ENCODE results near the gene MIGA2. TPM values are rescaled to one million over a fixed set of nuclear protein-coding genes. Genes with fewer than 3 reads are reported as not detected.
A peak's percentile ranks its signal among the peaks of the same experiment; 100 is the strongest.
"Not testable (repeated sequence)": the region's sequence is repeated elsewhere in the genome, so short reads cannot be mapped to it uniquely, and the experiment has no call there.

The MIGA2 gene
- total RNA-seq, 2 experiments from 2014 or later, result 53.2 to 56.9 TPM

DNA sequence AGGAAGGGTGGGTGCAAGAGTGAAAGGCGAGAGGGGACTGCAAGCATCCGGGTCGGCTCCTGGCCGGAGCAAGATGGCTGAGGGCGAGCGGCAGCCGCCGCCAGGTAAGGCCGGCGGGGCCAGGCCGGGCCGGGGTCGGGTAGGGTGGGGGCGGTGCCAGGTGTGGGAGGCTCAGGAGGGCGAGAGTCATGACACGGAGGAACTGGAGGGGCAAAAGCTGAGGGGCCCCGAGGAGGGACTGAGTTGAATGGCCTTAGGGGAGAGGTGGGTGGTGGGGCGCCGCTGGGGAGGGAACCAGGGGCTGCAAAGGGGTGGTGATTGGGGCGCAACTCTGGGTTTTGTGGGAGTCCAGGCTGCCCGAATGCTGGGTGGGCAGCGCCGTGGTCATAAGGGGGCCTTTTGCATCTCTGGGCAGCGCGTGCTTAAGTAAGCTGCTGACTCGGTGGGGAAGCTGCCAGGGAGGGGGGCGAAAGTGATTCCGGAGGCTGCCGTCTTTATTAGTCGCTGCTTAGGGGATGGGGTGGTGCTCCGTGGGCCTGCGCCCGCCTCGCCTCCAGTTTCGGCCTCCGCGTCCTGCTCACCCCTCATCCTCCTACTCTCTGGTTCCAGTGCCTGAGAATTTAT, 75.2 kb downstream of the MIGA2 start:
- intact Hi-C loops (cut with DNase I, micrococcal nuclease), result loop anchor here (2.0 kb wide), 3 partner anchors 31 to 83 kb away; partner anchors contain the start of genes DOLPP1 (in 1 of the 2), MIGA2 (in 1 of the 2) and SH3GLB2 (in 1 of the 2)
- Histone ChIP-seq H3K4me1 (ENCODE audit: insufficient read depth, low read length) (peaks cover 34% of the 10 kb centered on the region), H3K9me3 (ENCODE audit: control insufficient read depth in 1 of 2, insufficient read depth in 1 of 2, low read length in 2 of 2) (no peaks in the 10 kb centered on the region), H3K36me3 (ENCODE audit: insufficient read depth, low read length) (peaks cover 2% of the 10 kb centered on the region), H3K27ac (ENCODE audit: low read depth in 1 of 2, low read length in 2 of 2) (peak overlapping the region in 1 of 2 donors; percentile 70), H3K27me3 (ENCODE audit: control insufficient read depth in 1 of 2, insufficient read depth in 2 of 2, low read length in 2 of 2) (no peaks in the 10 kb centered on the region), H3K4me3 (ENCODE audit: low read length) (peak overlapping the region; percentile 93)
- Mint-ChIP-seq H3K27me3 (no peaks in the 10 kb centered on the region), H3K36me3 (ENCODE audit: low read depth) (peaks cover 15% of the 10 kb centered on the region), H3K4me3 (peak overlapping the region; percentile 98), H3K27ac (peak overlapping the region; percentile 92), H3K9me3 (no peaks in the 10 kb centered on the region), H3K4me1 (ENCODE audit: low read depth) (peaks cover 36% of the 10 kb centered on the region)
- ATAC-seq (ENCODE audit: poor library complexity) (no peak), DNase-seq (peak in 7 of 14 experiments; percentile 4 to 51 (median 11))
- POLR2A ChIA-PET, result interaction anchor here (0.9 to 3.0 kb wide), 7 partner anchors 8 to 514 kb away, joined by 3 to 15 read pairs (median 4); partner anchors contain the start of genes DOLPP1, MIGA2, NTMT1 and SH3GLB2
- no peak for TF ChIP-seq CTCF (IDR thresholded peaks at IDR 0.05)
- CTCF ChIA-PET, result interaction anchor here (1.0 to 1.1 kb wide), 2 partner anchors 20 to 28 kb away, joined by 3 read pairs; no protein-coding TSS in a partner anchor

GRCh38 chr9:129112526-129112925, 76.1 kb downstream of the MIGA2 start:
- DNase-seq; H3K27me3 ChIP-seq (ENCODE audit: control insufficient read depth in 1 of 2, insufficient read depth in 2 of 2, low read length in 2 of 2); H3K27me3 Mint-ChIP-seq; H3K9me3 Mint-ChIP-seq; ATAC-seq (ENCODE audit: poor library complexity); intact Hi-C loops (cut with DNase I, micrococcal nuclease); H3K27ac ChIP-seq (ENCODE audit: low read depth in 1 of 2, low read length in 2 of 2); H3K27ac Mint-ChIP-seq; H3K36me3 ChIP-seq (ENCODE audit: insufficient read depth, low read length); H3K9me3 ChIP-seq (ENCODE audit: control insufficient read depth in 1 of 2, insufficient read depth in 1 of 2, low read length in 2 of 2); H3K4me3 ChIP-seq (ENCODE audit: low read length): not testable (repeated sequence)
- CTCF ChIA-PET, result interaction anchor here (1.0 to 1.3 kb wide), 2 partner anchors 19 to 30 kb away, joined by 3 read pairs; no protein-coding TSS in a partner anchor
- H3K4me1 Mint-ChIP-seq (ENCODE audit: low read depth), result peaks cover 36% of the 10 kb centered on the region
- POLR2A ChIA-PET, result interaction anchor here (2.0 kb wide), 1 partner anchor 19 kb away, joined by 6 read pairs; no protein-coding TSS in a partner anchor
- peaks cover 34% of the 10 kb centered on the region for H3K4me1 ChIP-seq (ENCODE audit: insufficient read depth, low read length)
- peaks cover 15% of the 10 kb centered on the region for H3K36me3 Mint-ChIP-seq (ENCODE audit: low read depth)
- peak overlapping the region; percentile 98 for H3K4me3 Mint-ChIP-seq

DNA sequence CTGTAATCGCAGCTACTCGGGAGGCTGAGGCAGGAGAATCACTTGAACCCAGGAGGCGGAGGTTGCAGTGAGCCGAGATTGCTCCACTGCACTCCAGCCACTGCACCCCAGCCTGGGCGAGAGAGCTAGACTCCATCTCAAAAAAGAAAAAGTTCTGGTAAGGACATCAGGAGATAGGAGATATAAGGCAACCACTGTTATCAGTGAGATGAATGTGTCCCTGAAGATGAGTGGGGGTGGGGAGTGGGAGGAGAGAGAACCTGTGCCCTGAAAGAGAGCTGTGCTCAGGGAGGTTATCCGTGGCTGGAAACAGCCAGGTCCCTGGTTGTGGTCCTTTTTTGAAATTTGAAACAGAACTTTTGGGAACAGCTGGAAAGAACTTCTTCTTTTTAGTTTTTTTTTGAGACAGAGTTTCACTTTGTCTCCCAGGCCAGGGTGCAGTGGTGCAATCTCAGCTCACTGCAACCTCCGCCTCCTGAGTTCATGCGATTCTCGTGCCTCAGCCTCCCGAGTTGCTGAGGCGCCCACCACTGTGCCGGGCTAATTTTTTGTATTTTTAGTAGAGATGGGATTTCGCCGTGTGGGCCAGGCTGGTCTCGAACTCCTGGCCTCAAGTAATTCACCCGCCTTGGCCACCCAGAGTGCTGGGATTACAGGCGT, 77.3 kb downstream of the MIGA2 start:
- ChIA-PET CTCF (interaction anchor here (1.0 to 1.3 kb wide), 2 partner anchors 18 to 29 kb away, joined by 3 to 4 read pairs; no protein-coding TSS in a partner anchor), POLR2A (interaction anchor here (0.7 to 2.0 kb wide), 3 partner anchors 18 to 624 kb away, joined by 3 to 6 read pairs (median 3); partner anchors contain the start of gene SH3GLB2)
- Mint-ChIP-seq H3K9me3 (no peaks in the 10 kb centered on the region), H3K4me3 (peak overlapping the region; percentile 71), H3K36me3 (ENCODE audit: low read depth) (peaks cover 15% of the 10 kb centered on the region), H3K27ac (no peak overlapping the region), H3K27me3 (no peaks in the 10 kb centered on the region), H3K4me1 (ENCODE audit: low read depth) (peaks cover 36% of the 10 kb centered on the region)
- no peak overlapping the region for H3K4me3 ChIP-seq (ENCODE audit: low read length)
- no peaks in the 10 kb centered on the region for H3K36me3 ChIP-seq (ENCODE audit: insufficient read depth, low read length)
- H3K9me3 ChIP-seq (ENCODE audit: control insufficient read depth in 1 of 2, insufficient read depth in 1 of 2, low read length in 2 of 2), result no peaks in the 10 kb centered on the region
- H3K27ac ChIP-seq (ENCODE audit: low read depth in 1 of 2, low read length in 2 of 2), result no peak overlapping the region
- no peaks in the 10 kb centered on the region for H3K27me3 ChIP-seq (ENCODE audit: control insufficient read depth in 1 of 2, insufficient read depth in 2 of 2, low read length in 2 of 2)
- DNase-seq, result no peak
- peaks cover 34% of the 10 kb centered on the region for H3K4me1 ChIP-seq (ENCODE audit: insufficient read depth, low read length)
- no peak for ATAC-seq (ENCODE audit: poor library complexity)
- TF ChIP-seq CTCF (IDR thresholded peaks at IDR 0.05), result no peak
- intact Hi-C loops (cut with DNase I, micrococcal nuclease), result no loop called here
